Breast epithelium (tissue), 4 donors: Measurements from ENCODE around the gene IRF3. TPM values are rescaled to one million over a fixed set of nuclear protein-coding genes. Genes with fewer than 3 reads are reported as not detected.

ENCODE experiments used
- DNase-seq, 2 donors: peaks; one replicate each; pipeline ENCODE4 v3.0.0-alpha.2; 2019; ENCODE audit warnings: low spot score in 2 of 2
- H3K27ac ChIP-seq, 2 donors: fragments of 200-600 bp; sonication (generic) in 1 of 2; one replicate each; pipeline ENCODE4 v1.5.1; 2016 to 2019; ENCODE audit warnings: mild to moderate bottlenecking in 1 of 2
- H3K27me3 ChIP-seq, 2 donors: fragments of 200-600 bp; sonication (generic) in 1 of 2; one replicate each; pipeline versions ENCODE4 v1.5.1 to v1.6.0; 2017 to 2019; ENCODE audit warnings: control low read depth in 1 of 2, mild to moderate bottlenecking in 1 of 2
- H3K36me3 ChIP-seq: fragments of 200-600 bp; one replicate; pipeline ENCODE4 v1.5.1; 2019
- H3K4me1 ChIP-seq, 2 donors: fragments of 200-600 bp; sonication (generic); one replicate each; pipeline ENCODE4 v1.5.1; 2016 to 2019; ENCODE audit warnings: control low read depth in 1 of 2
- H3K4me3 ChIP-seq, 3 donors: fragments of 200-600 bp; sonication (generic); 1 replicate in 2 of 3; 2 replicates in 1 of 3; pipeline ENCODE4 v1.5.1; 2016 to 2019; ENCODE audit warnings: mild to moderate bottlenecking in 3 of 3, moderate library complexity in 2 of 3
- H3K9me3 ChIP-seq, 2 donors: fragments of 200-600 bp; sonication (generic) in 1 of 2; one replicate each; pipeline ENCODE4 v1.5.1; 2016 to 2019; ENCODE audit warnings: control low read depth in 1 of 2
- POLR2A ChIP-seq: fragments of 450-650 bp; IDR thresholded peaks from one replicate; pipeline ENCODE4 v1.6.1; 2016; ENCODE audit warnings: antibody characterized with exemption, mild to moderate bottlenecking, moderate library complexity
- POLR2AphosphoS5 ChIP-seq, 3 donors: sonication (generic); formaldehyde crosslinking; IDR thresholded peaks; one replicate each; pipeline ENCODE4 v1.6.1; 2017; ENCODE audit warnings: antibody characterized with exemption in 3 of 3
- intact Hi-C: fragments of 100-400 bp; cut with DNase I; formaldehyde crosslinking; loops from one replicate; pipeline ENCODE4 v1.15.1; 2023; ENCODE audit warnings: low total_unique reads
- total RNA-seq, 3 donors: library from RNA; depleted of rRNA; stranded (reverse); fragments of >200 nt; gene quantifications; one replicate each; pipeline ENCODE4 v1.1.0, GENCODE V29; 2016
- TF ChIP-seq, protein P1 (sequence below), 3 donors: fragments of 450-650 bp; IDR thresholded peaks; one replicate each; pipeline ENCODE4 v1.5.1; 2016 to 2017; ENCODE audit warnings: antibody characterized with exemption in 3 of 3, mild to moderate bottlenecking in 3 of 3, moderate library complexity in 3 of 3

IRF3 gene
- total RNA-seq, 3 donors from 2014 or later, result 39.7 to 100 (median 52.4) TPM

DNA sequence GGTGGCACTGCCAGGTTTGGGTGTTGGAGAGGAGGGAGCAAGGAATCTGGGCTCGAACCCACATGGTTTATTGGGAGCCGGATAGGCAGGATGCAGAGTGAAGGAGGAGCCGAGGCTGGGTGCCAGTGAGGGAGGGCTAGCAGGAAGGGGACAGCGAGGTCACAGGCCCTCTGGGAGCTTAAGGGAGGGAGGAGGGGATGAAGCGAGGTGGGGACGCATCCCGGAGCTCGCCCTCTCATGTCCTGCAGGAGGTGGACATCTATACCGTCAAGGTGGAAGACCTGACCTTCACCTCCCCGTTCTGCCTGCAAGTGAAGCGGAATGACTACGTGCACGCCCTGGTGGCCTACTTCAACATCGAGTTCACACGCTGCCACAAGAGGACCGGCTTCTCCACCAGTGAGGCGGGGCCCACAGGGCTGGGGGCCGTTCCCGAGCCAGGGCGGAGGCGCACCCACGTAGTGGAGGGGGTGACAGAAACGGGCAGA is 20.2 kb upstream of the IRF3 start:
- intact Hi-C loops, result no loop called here
- H3K27ac ChIP-seq, result no peak overlapping the region
- DNase-seq, result no peak
- no peak for TF ChIP-seq POLR2AphosphoS5 (IDR thresholded peaks at IDR 0.05)
- TF ChIP-seq POLR2A, result no peak
- TF ChIP-seq, protein P1, sequence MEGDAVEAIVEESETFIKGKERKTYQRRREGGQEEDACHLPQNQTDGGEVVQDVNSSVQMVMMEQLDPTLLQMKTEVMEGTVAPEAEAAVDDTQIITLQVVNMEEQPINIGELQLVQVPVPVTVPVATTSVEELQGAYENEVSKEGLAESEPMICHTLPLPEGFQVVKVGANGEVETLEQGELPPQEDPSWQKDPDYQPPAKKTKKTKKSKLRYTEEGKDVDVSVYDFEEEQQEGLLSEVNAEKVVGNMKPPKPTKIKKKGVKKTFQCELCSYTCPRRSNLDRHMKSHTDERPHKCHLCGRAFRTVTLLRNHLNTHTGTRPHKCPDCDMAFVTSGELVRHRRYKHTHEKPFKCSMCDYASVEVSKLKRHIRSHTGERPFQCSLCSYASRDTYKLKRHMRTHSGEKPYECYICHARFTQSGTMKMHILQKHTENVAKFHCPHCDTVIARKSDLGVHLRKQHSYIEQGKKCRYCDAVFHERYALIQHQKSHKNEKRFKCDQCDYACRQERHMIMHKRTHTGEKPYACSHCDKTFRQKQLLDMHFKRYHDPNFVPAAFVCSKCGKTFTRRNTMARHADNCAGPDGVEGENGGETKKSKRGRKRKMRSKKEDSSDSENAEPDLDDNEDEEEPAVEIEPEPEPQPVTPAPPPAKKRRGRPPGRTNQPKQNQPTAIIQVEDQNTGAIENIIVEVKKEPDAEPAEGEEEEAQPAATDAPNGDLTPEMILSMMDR (IDR thresholded peaks at IDR 0.05), result no peak
- H3K9me3 ChIP-seq, result no peaks in the 10 kb centered on the region
- peaks cover 0 to 7% of the 10 kb centered on the region in 2 donors for H3K4me1 ChIP-seq
- no peaks in the 10 kb centered on the region for H3K27me3 ChIP-seq
- no peak overlapping the region for H3K4me3 ChIP-seq
- no peaks in the 10 kb centered on the region for H3K36me3 ChIP-seq

DNA sequence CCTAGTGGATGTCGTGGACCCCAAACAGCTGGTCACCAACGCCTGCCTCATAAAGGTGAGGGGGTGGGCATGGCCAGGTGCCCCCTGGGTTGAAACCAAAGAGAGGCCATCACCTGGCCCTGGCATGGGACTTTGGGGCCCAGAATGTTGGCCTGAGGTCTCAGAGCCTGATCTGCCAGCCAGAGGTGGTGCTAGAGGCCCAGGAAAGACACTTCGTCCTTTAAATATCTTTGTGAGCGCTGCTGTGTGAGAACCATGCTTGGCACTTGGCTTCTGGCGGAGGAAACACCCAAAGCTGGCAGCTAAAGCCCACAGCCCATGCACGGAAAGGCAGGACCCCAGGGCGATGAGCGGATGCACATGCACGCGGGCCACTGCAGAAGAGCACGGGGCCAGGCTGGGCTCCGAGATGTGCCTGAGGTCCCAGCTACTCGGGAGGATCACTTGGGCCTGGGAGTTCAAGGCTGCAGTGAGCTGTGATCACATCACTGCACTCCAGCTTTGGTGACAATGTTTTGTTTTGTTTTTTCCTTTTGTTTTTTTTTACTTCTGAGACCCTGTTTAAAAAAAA is 19.4 kb upstream of the IRF3 start:
- no peaks in the 10 kb centered on the region for H3K36me3 ChIP-seq
- TF ChIP-seq POLR2AphosphoS5 (IDR thresholded peaks at IDR 0.05) (no peak), POLR2A (no peak)
- TF ChIP-seq, protein P1 (IDR thresholded peaks at IDR 0.05), result no peak
- peaks cover under 1 to 15% of the 10 kb centered on the region in 2 donors for H3K4me1 ChIP-seq
- no peak for DNase-seq
- no peaks in the 10 kb centered on the region for H3K9me3 ChIP-seq
- intact Hi-C loops, result no loop called here
- H3K27ac ChIP-seq, result no peak overlapping the region
- H3K4me3 ChIP-seq, result no peak overlapping the region
- H3K27me3 ChIP-seq, result no peaks in the 10 kb centered on the region

DNA sequence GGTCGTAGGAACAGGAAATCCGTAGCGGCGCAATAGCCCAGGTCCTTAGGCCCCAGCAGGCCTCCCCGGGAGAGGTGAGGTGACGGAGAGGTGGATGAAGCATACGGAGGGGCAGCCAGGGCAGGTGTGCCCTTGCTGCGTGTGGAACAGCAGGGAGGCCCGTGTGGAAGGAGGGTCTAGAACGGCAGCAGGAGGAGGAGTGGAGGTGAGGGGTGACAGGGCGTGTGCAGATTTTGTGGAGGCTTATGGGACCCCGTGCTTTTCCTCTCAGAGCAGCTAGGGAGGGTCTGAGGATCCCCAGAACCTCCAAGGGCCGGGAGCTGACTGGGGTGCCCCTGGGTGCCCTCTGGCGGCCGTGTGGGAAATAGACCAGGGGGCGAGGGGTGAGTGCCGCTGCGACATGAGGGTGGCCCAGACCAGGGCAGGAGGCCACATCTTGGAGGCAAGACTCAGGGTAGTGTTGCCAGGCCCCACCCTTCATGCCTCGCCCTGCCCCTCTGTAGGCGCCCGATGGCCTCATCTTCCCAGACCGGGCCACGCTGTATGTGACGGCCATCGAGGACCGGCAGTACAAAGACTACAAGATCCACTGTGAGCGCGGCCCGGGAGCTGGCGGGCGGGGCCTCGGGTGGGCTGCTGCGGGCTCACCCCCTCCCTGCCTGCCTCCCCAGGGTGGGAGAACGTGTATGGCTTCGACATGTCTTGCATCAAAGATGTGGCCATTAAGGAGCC is 18.8 kb upstream of the IRF3 start:
- intact Hi-C loops, result no loop called here
- H3K4me3 ChIP-seq, result no peak overlapping the region
- no peaks in the 10 kb centered on the region for H3K36me3 ChIP-seq
- no peak for DNase-seq
- H3K27ac ChIP-seq, result no peak overlapping the region
- peaks cover 5 to 14% of the 10 kb centered on the region in 2 donors for H3K4me1 ChIP-seq
- no peaks in the 10 kb centered on the region for H3K9me3 ChIP-seq
- H3K27me3 ChIP-seq, result no peaks in the 10 kb centered on the region
- TF ChIP-seq, protein P1 (IDR thresholded peaks at IDR 0.05), result no peak
- TF ChIP-seq POLR2A (no peak), POLR2AphosphoS5 (IDR thresholded peaks at IDR 0.05) (no peak)

DNA sequence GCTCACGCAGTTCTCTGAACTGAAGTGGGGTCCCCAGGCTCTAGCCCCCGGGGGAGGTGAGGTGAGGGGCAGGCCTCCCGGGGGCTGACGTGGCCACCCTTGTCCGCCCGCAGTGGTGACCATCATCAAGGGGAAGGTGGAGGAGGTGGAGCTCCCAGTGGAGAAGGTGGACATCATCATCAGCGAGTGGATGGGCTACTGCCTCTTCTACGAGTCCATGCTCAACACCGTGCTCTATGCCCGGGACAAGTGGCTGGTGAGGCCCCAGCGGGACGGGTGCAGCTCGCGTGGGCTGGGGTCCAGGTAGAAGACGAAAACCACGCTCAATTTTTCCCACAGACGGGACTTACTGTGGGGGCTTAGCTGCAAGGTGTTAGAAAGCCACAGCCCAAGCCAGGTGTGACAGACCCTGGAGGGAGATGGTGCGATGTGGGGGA is 18.2 kb upstream of the IRF3 start:
- no peaks in the 10 kb centered on the region for H3K36me3 ChIP-seq
- H3K9me3 ChIP-seq, result no peaks in the 10 kb centered on the region
- no peak overlapping the region for H3K27ac ChIP-seq
- TF ChIP-seq POLR2A, result no peak
- TF ChIP-seq POLR2AphosphoS5 (IDR thresholded peaks at IDR 0.05), result no peak
- TF ChIP-seq, protein P1 (IDR thresholded peaks at IDR 0.05), result no peak
- H3K4me3 ChIP-seq, result no peak overlapping the region
- DNase-seq, result no peak
- intact Hi-C loops, result no loop called here
- no peaks in the 10 kb centered on the region for H3K27me3 ChIP-seq
- H3K4me1 ChIP-seq, result peaks cover 8 to 11% of the 10 kb centered on the region in 2 donors

DNA sequence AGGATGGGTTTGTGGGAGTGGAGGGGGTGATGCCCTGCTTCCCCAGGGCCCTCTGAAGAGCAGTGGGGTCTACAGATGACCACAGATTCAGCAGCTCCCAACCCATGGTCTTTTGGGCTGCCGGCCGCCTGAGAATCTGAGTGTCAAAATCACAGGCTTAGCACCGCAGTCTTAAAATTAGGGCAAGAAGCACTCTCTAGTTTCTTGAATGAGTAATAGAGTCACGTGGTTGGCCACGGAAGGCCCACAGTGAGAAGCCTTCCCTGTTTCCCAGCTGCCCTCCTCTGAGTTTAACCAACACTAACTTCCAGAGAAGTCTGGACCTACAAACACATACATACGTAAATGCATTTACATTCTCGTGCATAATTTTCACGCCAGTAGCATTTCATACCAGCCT is 16.6 kb upstream of the IRF3 start:
- Histone ChIP-seq H3K36me3 (no peaks in the 10 kb centered on the region), H3K4me1 (peaks cover 11 to 12% of the 10 kb centered on the region in 2 donors)
- intact Hi-C loops, result no loop called here

More for the DNA sequence above, 16.6 kb upstream of the IRF3 start:
- no peak for TF ChIP-seq POLR2AphosphoS5 (IDR thresholded peaks at IDR 0.05)
- TF ChIP-seq, protein P1 (IDR thresholded peaks at IDR 0.05), result no peak
- TF ChIP-seq POLR2A, result no peak
- H3K9me3 ChIP-seq, result no peaks in the 10 kb centered on the region
- no peaks in the 10 kb centered on the region for H3K27me3 ChIP-seq
- no peak for DNase-seq
- no peak overlapping the region for H3K4me3 ChIP-seq
- H3K27ac ChIP-seq, result no peak overlapping the region
